GM23248 (cell line): Measurements from ENCODE around the gene CTNND2. TPM values are rescaled to one million over a fixed set of nuclear protein-coding genes. Genes with fewer than 3 reads are reported as not detected.

ENCODE experiments used
- DNase-seq: peaks from one replicate; pipeline ENCODE4 v3.0.0-alpha.2; 2015
- H2AFZ ChIP-seq: fragments of 200-600 bp; sonication (generic); 2 replicates; pipeline ENCODE4 v1.6.1; 2016; ENCODE audit warnings: antibody characterized with exemption
- H3F3A ChIP-seq: fragments of 200-600 bp; sonication (generic); 2 replicates; pipeline ENCODE4 v1.6.1; 2016; ENCODE audit warnings: mild to moderate bottlenecking, antibody characterized with exemption, mixed run types; ENCODE audit not compliant: insufficient read depth
- H3K27ac ChIP-seq: fragments of 200-600 bp; sonication (generic); 2 replicates; pipeline ENCODE4 v1.5.1; 2016; ENCODE audit warnings: mild to moderate bottlenecking
- H3K27me3 ChIP-seq: fragments of 200-600 bp; sonication (generic); replicated peaks from 2 replicates; pipeline ENCODE4 v1.6.1; 2016; ENCODE audit warnings: mild to moderate bottlenecking; ENCODE audit not compliant: insufficient read depth
- H3K36me3 ChIP-seq: fragments of 200-600 bp; sonication (generic); 2 replicates; pipeline ENCODE4 v1.6.1; 2016; ENCODE audit warnings: low read depth, mild to moderate bottlenecking
- H3K4me1 ChIP-seq: fragments of 200-600 bp; sonication (generic); 2 replicates; pipeline ENCODE4 v1.6.1; 2016; ENCODE audit warnings: mild to moderate bottlenecking; ENCODE audit not compliant: insufficient read depth
- H3K4me2 ChIP-seq: fragments of 200-600 bp; sonication (generic); one replicate; pipeline ENCODE4 v1.6.1; 2016; ENCODE audit warnings: mild to moderate bottlenecking; ENCODE audit not compliant: unreplicated experiment
- H3K4me3 ChIP-seq: fragments of 200-600 bp; sonication (generic); 2 replicates; pipeline ENCODE4 v1.5.1; 2016; ENCODE audit warnings: mild to moderate bottlenecking
- H3K79me2 ChIP-seq: fragments of 200-600 bp; sonication (generic); 2 replicates; pipeline ENCODE4 v1.6.1; 2016; ENCODE audit warnings: mild to moderate bottlenecking; ENCODE audit not compliant: insufficient read depth
- H3K9ac ChIP-seq: fragments of 200-600 bp; sonication (generic); 2 replicates; pipeline ENCODE4 v1.6.1; 2016; ENCODE audit warnings: mild to moderate bottlenecking
- H3K9me2 ChIP-seq: fragments of 200-600 bp; sonication (generic); 2 replicates; pipeline ENCODE4 v1.6.1; 2016; ENCODE audit warnings: mixed run types, mild to moderate bottlenecking, moderate library complexity; ENCODE audit not compliant: insufficient read depth
- H3K9me3 ChIP-seq: fragments of 200-600 bp; sonication (generic); one replicate; pipeline ENCODE4 v1.6.1; 2017; ENCODE audit warnings: low read depth
- H4K20me1 ChIP-seq: fragments of 200-600 bp; sonication (generic); 2 replicates; pipeline ENCODE4 v1.6.0; 2016; ENCODE audit not compliant: insufficient read depth
- EZH2 ChIP-seq: fragments of 200-600 bp; sonication (generic); IDR thresholded peaks from 2 replicates; pipeline ENCODE4 v1.6.1; 2018; ENCODE audit warnings: antibody characterized with exemption, mild to moderate bottlenecking; ENCODE audit not compliant: insufficient read depth, poor library complexity, severe bottlenecking
- EZH2phosphoT487 ChIP-seq: fragments of 200-600 bp; sonication (generic); IDR thresholded peaks from 2 replicates; pipeline ENCODE4 v1.6.1; 2018; ENCODE audit warnings: antibody characterized with exemption, moderate library complexity, mild to moderate bottlenecking, low read depth; ENCODE audit not compliant: insufficient read depth
- WGBS, 2 experiments: methylation state at CpG; one replicate each; pipeline ENCODE4 v1.1.6; 2015 to 2017; ENCODE audit warnings: low lambda C conversion rate in 2 of 2, low coverage in 1 of 2; ENCODE audit errors: missing lambda C conversion rate in 2 of 2; 5-methylcytosine and 5-hydroxymethylcytosine counted together
- in situ Hi-C: fragments of 300-500 bp; cut with MboI; formaldehyde crosslinking; loops from 2 replicates; pipeline ENCODE4 v1.15.0; 2020
- polyA plus RNA-seq: library from polyadenylated mRNA; unstranded; fragments of >200 nt; fragmentation: Nextera tagmentation; extraction: Ambion mirVana; gene quantifications from 2 replicates; pipeline ENCODE4 v1.2.1, GENCODE V29; 2016
- total RNA-seq: library from RNA; depleted of rRNA; stranded (reverse); fragments of >200 nt; shearing (Covaris generic); gene quantifications from 2 replicates; pipeline ENCODE4 v1.2.3, GENCODE V29; 2014

CTNND2 gene
- total and polyA plus RNA-seq, 2 experiments from 2014 or later, result not detected

GRCh38 chr5:11658376-11658775 is 245.9 kb downstream of the CTNND2 start:
- no peak overlapping the region for H3K4me3 ChIP-seq
- H3K27ac ChIP-seq, result no peak overlapping the region
- WGBS, 2 experiments, result 6% methylated on average over 5 of the region's 5 CpGs
- in situ Hi-C loops, result no loop called here
- H3K9me3 ChIP-seq, result no peaks in the 10 kb centered on the region
- H3K9me2 ChIP-seq, result no peaks in the 10 kb centered on the region
- H3K9ac ChIP-seq, result no peak overlapping the region
- H3K36me3 ChIP-seq, result no peaks in the 10 kb centered on the region
- no peaks in the 10 kb centered on the region for H4K20me1 ChIP-seq
- DNase-seq, result no peak
- H3K27me3 ChIP-seq, result no peaks in the 10 kb centered on the region
- TF ChIP-seq EZH2phosphoT487 (no peak), EZH2 (no peak)
- no peak overlapping the region for H3K4me2 ChIP-seq
- H3K4me1 ChIP-seq, result no peaks in the 10 kb centered on the region
- H3K79me2 ChIP-seq, result no peaks in the 10 kb centered on the region
- H3F3A ChIP-seq, result no peaks in the 10 kb centered on the region
- no peak overlapping the region for H2AFZ ChIP-seq

GRCh38 chr5:11656916-11657315 is 247.3 kb downstream of the CTNND2 start:
- Histone ChIP-seq H2AFZ (no peak overlapping the region), H3K36me3 (no peaks in the 10 kb centered on the region), H3K4me3 (no peak overlapping the region), H3K9ac (no peak overlapping the region), H3K27me3 (no peaks in the 10 kb centered on the region), H3K9me3 (no peaks in the 10 kb centered on the region), H4K20me1 (no peaks in the 10 kb centered on the region), H3K79me2 (no peaks in the 10 kb centered on the region), H3K4me1 (no peaks in the 10 kb centered on the region), H3K4me2 (no peak overlapping the region), H3K27ac (no peak overlapping the region), H3F3A (no peaks in the 10 kb centered on the region), H3K9me2 (no peaks in the 10 kb centered on the region)
- no peak for DNase-seq
- TF ChIP-seq EZH2phosphoT487 (no peak), EZH2 (no peak)
- in situ Hi-C loops, result no loop called here
- 29 to 30% methylated on average over 4 of the region's 4 CpGs for WGBS, 2 experiments

- no peaks in the 10 kb centered on the region for H3K27me3 ChIP-seq
- WGBS, 2 experiments, result 56 to 59% methylated on average over 4 of the region's 4 CpGs
- no peak overlapping the region for H3K27ac ChIP-seq
- H3K4me2 ChIP-seq, result no peak overlapping the region
- H3K9ac ChIP-seq, result no peak overlapping the region
- H3K9me3 ChIP-seq, result no peaks in the 10 kb centered on the region
- H3K4me1 ChIP-seq, result no peaks in the 10 kb centered on the region
- H2AFZ ChIP-seq, result no peak overlapping the region
- TF ChIP-seq EZH2 (no peak), EZH2phosphoT487 (no peak)
- H4K20me1 ChIP-seq, result no peaks in the 10 kb centered on the region
- no peak for DNase-seq
- no peak overlapping the region for H3K4me3 ChIP-seq
- no peaks in the 10 kb centered on the region for H3K36me3 ChIP-seq
- no peaks in the 10 kb centered on the region for H3F3A ChIP-seq
- no peaks in the 10 kb centered on the region for H3K9me2 ChIP-seq
- H3K79me2 ChIP-seq, result no peaks in the 10 kb centered on the region
- in situ Hi-C loops, result no loop called here
Measured at GRCh38 chr5:11655681-11656080, 248.6 kb downstream of the CTNND2 start.

GRCh38 chr5:11650936-11651335 is 253.3 kb downstream of the CTNND2 start:
- no peaks in the 10 kb centered on the region for H3K4me1 ChIP-seq
- no peaks in the 10 kb centered on the region for H3K27me3 ChIP-seq
- no peak overlapping the region for H3K4me2 ChIP-seq
- H3K9me3 ChIP-seq, result no peaks in the 10 kb centered on the region
- H3K4me3 ChIP-seq, result no peak overlapping the region
- no peaks in the 10 kb centered on the region for H4K20me1 ChIP-seq
- no peak for DNase-seq
- no peaks in the 10 kb centered on the region for H3K9me2 ChIP-seq
- no peaks in the 10 kb centered on the region for H3K36me3 ChIP-seq
- 0 to 23% methylated on average over 1 of the region's 1 CpG for WGBS, 2 experiments
- no peak overlapping the region for H3K9ac ChIP-seq
- no peak overlapping the region for H2AFZ ChIP-seq
- no peaks in the 10 kb centered on the region for H3K79me2 ChIP-seq
- in situ Hi-C loops, result no loop called here
- H3K27ac ChIP-seq, result no peak overlapping the region
- TF ChIP-seq EZH2phosphoT487, result no peak
- TF ChIP-seq EZH2, result no peak
- no peaks in the 10 kb centered on the region for H3F3A ChIP-seq

GRCh38 chr5:11646141-11646540 is 258.1 kb downstream of the CTNND2 start:
- in situ Hi-C loops, result no loop called here

More at GRCh38 chr5:11646141-11646540, 258.1 kb downstream of the CTNND2 start:
- Histone ChIP-seq H3K4me3 (no peak overlapping the region), H3K4me2 (no peak overlapping the region), H3K36me3 (no peaks in the 10 kb centered on the region), H3K9me3 (no peaks in the 10 kb centered on the region), H4K20me1 (no peaks in the 10 kb centered on the region), H3F3A (no peaks in the 10 kb centered on the region), H3K79me2 (no peaks in the 10 kb centered on the region), H3K9ac (no peak overlapping the region), H3K4me1 (no peaks in the 10 kb centered on the region), H3K27ac (no peak overlapping the region), H3K9me2 (no peaks in the 10 kb centered on the region), H3K27me3 (no peaks in the 10 kb centered on the region), H2AFZ (no peak overlapping the region)
- TF ChIP-seq EZH2phosphoT487, result no peak
- TF ChIP-seq EZH2, result no peak
- 5 to 6% methylated on average over 3 of the region's 3 CpGs for WGBS, 2 experiments
- DNase-seq, result no peak
